Hematopoietic multipotent progenitor cell treated with erythropoietin and hydrocortisone succinate and interleukin-3 and kit ligand, for 4 days (in vitro differentiated cells): Measurements from ENCODE around the gene ZSWIM8.
"Not testable (repeated sequence)": the region's sequence is repeated elsewhere in the genome, so short reads cannot be mapped to it uniquely, and the experiment has no call there.

ENCODE experiments used
- DNase-seq: peaks from one replicate; pipeline ENCODE4 v3.0.0-alpha.2; 2015

The ZSWIM8 gene

GRCh38 chr10:73772281-73773151 is 12.9 kb upstream of the ZSWIM8 start:
- DNase-seq = peak; percentile 90

DNA sequence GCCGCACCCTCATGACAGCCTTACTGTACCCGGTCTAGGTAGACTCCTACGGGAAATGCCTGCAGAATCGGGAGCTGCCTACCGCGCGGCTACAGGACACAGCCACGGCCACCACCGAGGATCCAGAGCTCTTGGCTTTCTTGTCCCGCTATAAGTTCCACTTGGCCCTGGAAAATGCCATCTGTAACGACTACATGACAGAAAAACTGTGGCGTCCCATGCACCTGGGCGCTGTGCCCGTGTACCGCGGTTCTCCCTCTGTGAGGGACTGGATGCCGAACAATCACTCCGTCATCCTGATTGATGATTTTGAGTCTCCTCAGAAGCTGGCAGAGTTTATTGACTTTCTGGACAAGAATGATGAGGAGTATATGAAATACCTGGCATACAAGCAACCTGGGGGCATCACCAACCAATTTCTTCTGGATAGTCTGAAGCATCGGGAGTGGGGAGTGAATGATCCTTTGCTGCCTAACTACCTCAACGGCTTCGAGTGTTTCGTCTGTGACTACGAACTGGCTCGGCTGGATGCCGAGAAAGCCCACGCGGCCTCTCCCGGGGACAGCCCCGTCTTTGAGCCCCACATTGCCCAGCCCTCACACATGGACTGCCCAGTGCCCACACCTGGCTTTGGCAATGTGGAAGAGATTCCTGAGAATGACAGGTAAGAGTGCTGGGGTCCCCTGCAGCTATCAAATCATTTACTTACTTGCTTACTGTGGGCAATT is 12.1 kb upstream of the ZSWIM8 start:
- DNase-seq = no peak

- peak; percentile 86 for DNase-seq
Observed at GRCh38 chr10:73774637-73775036, 10.8 kb upstream of the ZSWIM8 start.

DNA sequence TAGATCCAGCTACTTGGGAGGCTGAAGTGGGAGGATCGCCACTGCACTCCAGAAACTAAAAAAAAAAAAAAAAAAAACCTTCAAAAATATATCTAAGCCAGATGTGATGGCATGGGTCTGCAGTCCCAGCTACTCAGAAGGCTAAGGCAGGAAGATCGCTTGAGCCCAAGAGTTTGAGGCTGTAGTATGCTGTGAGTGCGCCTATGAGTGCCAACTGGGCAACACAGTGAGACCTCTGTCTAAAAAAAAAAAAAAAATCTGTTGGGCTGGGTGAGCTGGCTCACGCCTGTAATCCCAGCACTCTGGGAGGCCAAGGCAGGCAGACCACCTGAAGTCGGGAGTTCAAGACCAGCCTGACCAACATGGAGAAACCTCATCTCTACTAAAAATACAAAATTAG is 6.4 kb upstream of the ZSWIM8 start:
- DNase-seq = no peak

- no peak for DNase-seq
Observed at GRCh38 chr10:73779539-73780197, 5.7 kb upstream of the ZSWIM8 start.

DNA sequence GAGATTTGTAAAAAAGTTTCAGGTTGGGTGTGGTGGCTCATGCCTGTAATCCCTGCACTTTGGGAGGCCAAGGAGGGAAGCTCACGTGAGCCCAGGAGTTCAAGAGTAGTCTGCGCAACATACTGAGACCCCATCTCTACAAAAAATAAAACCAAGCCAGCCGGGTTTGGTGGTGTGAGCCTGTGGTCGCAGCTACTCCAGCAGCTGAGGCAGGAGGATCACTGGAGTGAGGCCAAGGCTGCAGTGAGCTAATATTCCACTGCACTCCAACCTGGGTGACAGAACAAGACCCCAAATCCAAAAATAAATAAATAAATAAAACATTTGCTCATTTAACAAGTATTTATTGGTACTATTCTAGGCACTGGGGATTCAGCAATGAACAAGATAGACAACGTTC is 5.1 kb upstream of the ZSWIM8 start:
- DNase-seq = no peak

DNA sequence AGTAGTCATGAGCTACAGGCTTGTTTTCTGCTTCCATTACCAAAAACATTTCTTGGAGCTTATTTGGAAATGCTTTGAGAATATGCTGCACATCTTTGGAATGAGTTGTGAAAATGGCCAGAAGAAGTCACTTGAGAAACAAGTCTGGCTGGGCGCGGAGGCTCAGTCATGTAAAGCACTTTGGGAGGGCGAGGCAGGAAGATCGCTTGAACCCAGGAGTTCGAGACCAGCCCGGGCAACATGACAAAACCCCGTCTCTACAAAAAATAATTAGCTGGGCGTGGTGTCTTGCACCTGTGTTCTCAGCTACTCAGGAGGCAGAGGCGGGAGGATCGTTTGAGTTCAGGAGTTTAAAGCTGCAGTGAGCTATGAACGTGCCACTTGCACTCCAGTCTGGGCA is 4.4 kb upstream of the ZSWIM8 start:
- DNase-seq = no peak

DNA sequence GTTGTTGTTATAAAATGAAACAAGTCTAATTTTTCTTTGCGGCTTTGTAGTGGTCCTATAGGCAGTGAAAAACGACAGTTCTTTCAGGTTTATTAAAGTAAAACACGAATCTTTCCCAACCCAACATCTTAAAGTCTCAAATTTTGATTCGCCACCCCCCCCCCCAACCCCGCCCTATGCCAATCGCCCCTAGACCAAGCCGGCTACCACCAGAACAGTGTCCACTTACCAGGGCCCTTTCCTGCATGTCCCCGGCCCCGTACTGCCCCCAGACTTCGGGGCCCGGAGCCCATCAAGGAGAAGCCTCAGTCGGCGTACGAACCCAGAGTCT is 3.9 kb upstream of the ZSWIM8 start:
- no peak for DNase-seq

DNA sequence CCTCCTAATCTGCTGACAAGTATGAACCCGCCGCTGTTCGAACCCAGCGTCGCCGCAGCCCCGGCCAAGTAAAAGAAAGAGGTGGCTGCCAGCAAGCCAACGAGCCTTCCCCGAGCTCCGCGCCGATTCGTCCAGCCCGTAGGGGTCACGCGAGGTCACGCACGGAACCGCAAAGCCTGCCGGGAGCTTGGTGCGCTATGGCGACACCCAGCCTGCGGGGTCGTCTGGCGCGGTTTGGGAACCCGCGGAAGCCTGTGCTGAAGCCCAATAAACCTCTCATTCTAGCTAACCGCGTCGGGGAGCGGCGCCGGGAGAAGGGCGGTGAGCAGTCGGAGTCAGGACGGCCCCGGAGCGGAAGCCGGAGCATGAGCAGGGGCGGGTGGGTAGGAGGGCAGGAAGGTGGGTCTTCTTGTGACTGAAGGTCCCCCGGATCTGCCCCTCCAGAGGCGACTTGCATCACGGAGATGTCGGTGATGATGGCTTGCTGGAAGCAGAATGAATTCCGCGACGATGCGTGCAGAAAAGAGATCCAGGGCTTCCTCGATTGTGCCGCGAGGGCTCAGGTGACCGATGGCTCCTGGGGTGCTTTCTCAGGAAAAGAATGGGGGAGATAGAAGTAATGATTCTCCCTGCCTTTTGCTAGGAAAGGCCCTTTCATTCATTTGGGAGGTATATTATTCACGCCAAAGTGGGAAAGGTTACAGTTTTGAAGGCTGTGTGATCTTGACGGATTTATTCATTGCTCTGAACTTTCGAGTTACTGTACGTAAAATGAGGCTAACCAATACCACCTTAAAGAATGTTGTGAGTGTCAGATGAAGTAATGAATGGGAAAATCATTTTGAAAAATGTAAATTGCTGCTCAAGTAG is 3.3 kb upstream of the ZSWIM8 start, which contains the start of gene CHCHD1:
TSS of gene CHCHD1 (plus strand) at position 170 of the 870 bp plus-strand sequence. CDS start at position 198, 28 bp downstream.
- peak; percentile 96 for DNase-seq

GRCh38 chr10:73782749-73783085 is 2.7 kb upstream of the ZSWIM8 start:
- DNase-seq = no peak

- peak; percentile 48 for DNase-seq
Observed at GRCh38 chr10:73785721-73786511, 510 bp downstream of the ZSWIM8 start.

GRCh38 chr10:73786512-73786885 is 1.1 kb downstream of the ZSWIM8 start:
- DNase-seq = no peak

- not testable (repeated sequence) for DNase-seq
Observed at GRCh38 chr10:73787031-73787800, 1.8 kb downstream of the ZSWIM8 start.

DNA sequence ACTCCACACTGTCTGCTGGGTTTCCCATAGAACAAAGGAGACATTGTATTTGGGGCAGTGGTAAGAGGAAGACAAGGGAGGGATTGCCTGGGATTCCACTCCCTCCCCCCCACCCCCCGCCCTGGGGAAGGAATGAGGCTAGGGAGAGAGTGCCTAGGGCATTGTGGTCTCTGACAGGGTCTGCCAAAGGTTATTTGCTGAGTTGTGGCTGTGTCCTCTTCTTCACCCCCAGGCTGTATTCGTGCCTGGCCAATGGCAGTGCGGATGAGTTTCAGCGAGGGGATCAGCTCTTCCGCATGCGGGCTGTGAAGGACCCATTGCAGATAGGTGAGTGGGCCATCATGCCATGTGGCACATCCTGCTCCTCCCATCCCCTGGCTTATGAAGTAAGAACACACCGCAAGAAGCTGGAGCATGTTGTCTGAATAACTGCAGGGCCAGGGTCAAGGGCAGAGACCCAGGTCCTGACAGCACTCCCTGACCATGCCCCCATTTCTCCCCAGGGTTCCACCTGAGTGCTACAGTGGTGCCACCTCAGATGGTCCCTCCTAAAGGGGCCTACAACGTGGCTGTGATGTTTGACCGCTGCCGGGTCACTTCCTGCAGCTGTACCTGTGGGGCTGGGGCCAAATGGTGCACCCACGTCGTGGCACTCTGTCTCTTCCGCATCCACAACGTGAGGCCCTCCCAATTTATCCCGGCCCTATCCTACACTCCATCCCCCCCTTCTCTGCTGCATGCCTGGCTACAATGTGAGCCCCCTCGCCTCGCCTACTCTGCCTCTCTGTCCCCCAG is 3.7 kb downstream of the ZSWIM8 start:
- no peak for DNase-seq

- DNase-seq = no peak
Observed at GRCh38 chr10:73789659-73790055, 4.3 kb downstream of the ZSWIM8 start.

- DNase-seq = no peak
Observed at GRCh38 chr10:73790886-73791625, 5.7 kb downstream of the ZSWIM8 start.

DNA sequence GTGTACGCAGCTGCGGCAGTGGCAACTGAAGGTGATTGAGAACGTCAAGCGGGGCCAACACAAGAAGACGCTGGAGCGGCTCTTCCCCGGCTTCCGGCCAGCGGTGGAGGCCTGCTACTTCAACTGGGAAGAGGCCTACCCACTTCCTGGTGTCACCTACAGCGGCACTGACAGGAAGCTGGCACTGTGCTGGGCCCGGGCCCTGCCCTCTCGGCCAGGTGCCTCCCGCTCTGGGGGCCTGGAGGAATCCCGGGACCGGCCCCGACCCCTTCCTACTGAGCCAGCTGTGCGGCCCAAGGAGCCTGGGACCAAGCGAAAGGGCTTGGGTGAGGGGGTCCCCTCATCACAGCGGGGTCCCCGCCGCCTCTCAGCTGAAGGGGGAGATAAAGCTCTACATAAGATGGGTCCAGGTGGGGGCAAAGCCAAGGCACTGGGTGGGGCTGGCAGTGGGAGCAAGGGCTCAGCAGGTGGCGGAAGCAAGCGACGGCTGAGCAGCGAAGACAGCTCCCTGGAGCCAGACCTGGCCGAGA is 6.5 kb downstream of the ZSWIM8 start:
- DNase-seq = no peak

DNA sequence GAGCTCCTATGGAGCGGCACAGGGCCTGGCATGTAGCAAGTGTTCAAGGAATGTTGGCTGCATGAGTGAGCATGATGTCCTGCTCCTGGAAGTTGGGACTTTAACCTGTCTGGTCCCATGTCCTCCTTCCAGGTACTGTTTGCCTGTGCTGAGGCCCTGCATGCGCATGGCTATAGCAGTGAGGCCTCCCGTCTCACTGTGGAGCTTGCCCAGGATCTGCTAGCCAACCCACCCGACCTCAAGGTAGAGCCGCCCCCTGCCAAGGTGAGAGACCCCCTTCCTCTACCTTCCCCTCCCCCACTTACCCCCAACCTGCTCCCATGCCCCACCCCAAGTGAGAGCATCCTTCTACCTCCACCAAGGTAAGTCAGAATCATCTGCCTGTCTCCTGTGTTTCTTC is 8.1 kb downstream of the ZSWIM8 start:
- DNase-seq = no peak

GRCh38 chr10:73795491-73795890 is 10.1 kb downstream of the ZSWIM8 start:
- not testable (repeated sequence) for DNase-seq
